ENCODE measurements around the gene MCF2L.

The MCF2L gene

DNA sequence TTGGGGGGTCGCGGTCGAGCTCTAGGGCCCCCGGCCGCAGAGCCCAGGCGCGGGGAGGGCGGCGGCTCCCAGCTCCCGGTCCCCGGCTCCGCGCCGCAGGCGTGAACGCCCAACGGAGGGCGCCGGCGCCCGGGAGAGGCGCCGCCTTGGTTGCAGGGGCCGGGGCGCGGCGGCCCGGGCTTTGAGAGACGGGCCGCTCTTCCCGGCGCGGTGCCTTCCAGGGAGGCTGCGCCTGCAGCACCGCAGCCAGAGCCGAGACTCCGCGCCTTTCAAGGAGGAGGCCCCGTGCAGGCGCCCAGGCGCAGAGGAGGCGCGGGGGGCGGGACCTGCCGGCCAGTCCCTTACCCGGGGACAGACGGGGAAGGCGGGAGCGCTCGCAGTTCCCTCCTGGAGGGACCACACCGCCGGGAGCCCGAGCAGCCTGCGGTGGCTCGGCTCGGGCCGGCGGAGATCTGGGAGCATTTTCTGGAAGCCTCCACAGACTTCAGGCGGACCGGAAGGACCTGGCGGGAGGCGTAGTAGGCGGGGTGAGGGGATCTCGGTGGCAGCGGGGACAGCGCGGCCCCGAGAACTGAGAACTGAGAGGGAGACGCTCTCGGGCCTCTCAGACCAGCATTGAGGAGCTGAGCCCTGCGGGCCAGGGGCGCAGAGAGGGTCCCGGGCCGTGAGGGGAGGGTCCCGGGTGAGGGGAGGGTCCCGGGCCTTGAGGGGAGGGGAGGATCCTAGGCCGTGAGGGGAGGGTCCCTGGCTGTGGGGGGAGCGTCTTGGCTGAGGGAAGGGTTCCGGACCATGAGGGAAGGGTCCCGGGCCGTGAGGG is 25.5 kb upstream of the MCF2L start:
- no peak for FAIRE-seq

DNA sequence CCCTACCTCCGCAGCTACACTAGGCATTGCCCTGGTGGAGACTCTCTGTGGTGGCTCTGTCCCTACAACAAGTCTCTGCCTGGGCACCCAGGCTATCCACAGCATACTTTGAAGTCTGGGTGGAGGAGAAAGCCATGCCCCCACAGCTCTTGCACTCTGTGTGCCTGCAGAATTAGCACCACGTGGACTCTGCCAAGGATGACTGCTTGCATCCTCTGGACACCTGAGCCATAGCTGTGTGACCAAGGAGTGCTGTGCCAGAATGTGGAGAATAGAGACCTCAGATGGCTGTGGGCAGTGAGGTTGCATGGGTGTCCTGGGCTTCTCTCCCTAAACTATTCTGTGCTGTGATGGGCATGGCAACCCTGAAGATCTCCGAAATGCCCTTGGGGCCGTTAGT is 21.2 kb upstream of the MCF2L start:
- FAIRE-seq = no peak

DNA sequence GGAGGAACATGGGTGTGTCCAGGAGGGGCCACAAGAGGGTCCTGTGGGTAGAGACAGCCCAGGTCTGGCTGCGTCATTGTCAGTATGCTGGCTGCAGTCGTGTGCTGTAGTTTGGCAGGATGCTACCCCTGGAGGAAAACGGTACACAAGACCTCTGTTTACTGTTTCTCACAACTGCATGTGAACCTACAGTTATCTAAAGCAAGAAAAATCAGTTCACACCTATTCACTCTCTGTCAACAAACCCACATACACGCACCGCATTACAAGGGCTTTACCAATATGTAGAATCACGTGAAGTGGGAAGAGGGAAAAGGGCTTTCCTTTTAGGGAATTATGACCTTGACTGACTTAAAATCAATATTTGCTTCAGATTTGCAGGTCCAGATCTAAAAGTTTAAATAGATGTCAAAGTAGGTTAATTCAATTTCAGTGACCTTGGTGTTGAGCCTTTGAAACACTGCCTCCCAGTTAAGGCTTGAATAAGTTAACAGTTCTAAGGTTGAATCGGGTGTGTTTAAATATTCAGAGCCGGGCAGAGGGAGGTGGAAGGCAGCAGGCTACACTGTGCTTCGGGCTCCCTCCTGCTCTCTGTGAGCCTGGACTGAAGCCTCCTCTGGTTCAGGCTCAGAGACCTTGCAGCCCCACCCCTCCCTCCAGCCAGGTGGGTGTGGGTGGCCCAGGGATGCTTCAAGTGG is 17.2 kb upstream of the MCF2L start:
- FAIRE-seq = no peak

DNA sequence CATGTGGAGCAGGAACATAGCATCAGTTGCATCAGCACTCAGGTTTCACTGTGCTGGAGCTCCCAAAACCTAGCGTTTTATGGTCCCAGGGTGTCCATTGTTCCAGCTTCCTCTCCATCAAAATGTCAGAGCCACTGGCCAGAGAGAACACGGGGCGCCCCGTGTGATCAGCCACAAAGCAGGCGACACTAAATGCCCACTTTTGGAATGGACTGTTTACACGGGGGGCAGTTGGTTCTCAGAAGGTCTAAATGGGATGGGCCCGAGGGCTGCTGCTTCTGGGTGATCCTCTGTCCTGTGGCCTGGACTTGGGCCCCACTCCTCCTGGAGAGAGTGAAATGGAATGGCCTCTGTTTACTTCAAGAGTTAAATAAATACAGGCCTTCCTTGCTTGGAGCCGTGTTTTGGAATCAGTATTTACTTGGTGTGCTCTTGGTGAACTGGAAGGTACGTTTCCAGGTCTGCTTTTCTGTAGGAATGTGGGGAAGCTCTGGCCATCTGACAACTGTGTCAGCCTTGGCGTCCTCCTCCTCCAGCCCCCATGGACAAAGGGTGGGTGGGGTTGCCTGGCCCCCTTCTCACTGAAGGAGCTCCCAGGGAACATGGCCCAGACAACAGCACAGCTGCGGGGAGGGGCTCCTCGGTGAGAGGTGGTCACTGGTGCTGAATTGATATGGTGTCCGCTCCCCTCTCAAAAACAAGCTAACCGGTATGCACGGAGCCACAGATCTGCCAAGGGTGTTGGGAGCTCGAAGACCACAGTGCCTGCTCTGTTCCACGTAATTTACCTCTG is 16.1 kb upstream of the MCF2L start:
- FAIRE-seq = no peak

DNA sequence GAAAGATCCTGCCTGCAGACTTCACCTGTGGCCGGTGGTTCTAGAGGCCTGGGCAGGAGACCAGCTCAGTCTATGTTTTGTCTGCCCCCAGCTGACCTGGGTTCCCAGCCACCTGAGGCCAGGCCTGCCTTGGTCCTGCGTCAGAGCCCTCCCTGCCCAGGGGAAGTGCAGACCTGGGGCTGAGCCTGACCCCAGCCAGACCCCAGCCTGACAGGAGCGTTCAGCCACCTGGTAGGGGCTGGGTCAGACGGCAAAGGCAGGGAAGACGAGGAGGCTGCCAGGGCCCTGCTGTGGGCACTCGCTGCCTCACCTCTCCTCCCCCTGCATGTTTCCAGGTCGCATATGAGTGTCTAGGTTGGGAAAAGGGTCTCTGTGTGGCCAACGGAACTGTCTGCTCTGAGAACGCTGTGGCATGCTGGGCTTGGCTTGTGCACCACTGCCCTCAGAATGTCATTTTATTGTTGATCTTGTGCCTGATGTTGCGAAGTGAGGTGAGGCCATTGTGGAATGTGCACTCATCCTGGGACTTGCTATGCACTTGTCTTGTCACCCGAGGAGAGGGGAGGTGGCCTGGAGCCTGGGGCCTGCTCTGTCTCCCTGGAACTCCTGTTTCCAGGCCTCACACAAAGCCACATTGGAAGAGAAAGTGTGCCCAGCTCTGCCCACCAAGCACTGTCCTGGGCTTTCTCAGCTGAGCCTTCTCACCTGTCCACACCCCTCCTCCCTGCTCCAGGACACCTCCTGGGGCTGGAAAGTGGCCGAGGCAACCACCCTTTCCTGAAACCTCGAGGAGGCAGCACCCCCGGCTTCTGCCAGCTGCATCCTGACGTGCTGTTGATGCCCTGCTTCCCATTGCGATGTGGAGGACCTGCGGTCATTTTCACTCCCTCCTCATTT is 15.2 kb upstream of the MCF2L start:
- FAIRE-seq = no peak

DNA sequence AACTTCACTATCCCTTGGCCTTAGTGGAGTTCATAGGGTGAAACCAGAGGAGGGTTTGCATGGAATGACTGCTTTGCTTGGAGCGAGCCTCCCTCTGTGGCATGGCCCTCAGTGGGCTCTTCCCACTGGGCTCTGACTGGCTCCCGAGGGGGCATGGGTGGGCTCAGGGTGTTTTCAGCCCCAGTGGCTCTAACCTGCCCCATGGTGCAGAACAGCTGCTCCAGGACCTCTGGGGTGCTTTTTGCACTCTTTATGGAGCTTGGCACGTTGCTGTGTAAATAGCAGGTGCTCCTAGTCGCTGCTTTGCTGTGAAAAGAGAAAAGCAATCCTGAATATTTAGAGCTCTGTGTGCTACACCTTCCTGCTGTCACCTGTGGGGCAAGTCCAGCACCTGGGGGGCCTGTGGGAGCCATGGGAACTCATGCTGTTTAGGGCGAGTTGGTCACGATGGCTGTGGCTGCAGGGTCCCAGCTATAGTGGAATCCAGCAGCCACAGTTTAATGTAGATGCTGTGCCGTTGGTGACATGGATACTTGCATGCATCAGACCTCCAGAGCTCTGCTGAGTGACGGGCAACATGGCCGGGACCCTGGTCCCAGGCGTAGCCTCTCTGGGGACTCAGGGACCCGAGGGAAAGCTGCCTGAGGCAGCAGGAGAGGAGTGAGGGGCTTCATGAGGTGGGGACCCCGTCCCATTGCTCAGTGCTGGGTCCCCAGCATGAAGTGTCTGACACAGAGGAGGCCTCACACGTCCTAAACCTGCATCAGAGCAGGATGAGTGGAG is 14.3 kb upstream of the MCF2L start:
- no peak for FAIRE-seq

DNA sequence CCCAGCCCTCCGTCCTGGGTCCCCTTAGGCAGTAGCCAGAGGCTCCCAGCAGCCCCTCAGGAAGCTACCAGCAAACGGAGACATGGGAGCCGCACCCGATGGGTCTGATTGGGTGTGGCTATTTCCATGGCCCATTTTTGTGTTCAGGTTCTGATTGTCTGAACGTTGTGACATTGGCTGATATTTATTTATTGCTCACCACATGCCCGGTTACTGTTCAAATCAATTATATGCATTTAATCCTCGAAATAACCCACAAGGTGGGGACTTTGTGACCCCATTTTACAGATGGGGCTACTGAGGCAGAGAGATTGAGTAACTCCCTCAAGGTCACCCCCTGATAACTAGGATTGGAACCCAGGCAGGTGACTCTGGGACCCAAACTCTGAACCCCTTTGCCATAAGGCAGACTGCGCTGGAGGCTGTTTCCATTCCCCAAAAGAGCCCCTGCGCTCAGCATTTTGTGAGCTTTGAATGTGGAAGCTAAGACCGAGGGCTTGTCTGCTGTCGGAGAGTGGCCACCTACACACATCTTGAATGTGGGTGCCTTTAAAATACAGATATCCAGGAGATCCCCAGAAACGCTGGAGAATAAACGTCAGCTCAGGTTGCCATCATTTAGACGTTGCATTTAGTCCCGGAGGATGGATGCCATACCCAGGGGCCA is 13.6 kb upstream of the MCF2L start:
- FAIRE-seq = no peak

DNA sequence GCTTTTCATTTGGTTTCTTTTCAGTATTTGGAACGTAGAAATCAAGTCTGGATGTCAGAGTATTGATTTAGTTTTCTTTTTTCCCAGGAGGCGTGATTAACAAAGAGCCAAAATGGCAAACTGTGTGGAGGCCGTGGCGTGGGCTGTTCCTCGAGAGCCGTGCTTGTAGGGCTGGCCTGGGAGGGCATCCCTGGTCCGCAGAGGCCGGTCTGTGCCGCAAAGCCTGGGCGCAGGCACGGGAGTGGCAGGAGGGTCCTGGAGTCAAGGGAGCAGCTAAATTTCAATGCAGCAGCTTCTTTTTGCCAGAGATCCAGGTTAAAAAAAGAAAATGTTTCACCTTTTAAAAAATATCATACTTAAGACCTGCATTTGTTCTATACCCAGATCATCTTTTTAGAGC is 13.1 kb upstream of the MCF2L start:
- FAIRE-seq = no peak

DNA sequence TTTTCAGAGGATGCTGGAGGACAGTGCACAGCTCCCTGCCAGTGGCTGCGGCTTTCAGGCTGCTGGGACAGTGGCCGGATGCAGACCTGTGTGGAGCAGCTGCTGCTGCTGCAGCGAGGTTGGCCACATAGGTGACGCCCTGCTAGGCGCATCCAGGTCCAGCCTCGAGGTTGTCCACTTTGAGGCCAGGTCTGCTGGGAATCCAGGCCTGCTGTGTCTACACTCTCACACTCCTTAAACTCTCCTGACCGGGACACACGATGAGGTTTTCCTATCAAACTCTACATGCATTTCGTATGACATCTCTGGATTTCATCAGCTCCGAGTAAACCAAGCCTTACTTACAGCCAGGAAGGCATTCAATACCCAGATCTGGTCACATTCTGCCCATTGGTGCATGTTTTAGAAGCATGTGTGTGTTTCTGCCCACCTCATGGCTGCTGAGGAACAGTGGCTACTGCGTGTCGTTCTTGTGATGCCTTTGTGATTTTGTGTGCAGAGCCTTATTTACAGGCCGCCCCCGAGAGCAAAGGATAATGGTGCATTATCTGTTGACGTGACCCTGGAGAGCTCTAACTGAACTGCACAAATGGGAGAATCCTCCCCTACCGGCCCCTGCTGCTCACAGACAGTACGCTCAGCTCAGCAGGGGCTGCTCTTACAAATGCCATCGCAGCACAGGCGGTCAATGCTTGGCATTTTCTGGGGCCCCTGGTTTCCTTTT is 12.3 kb upstream of the MCF2L start:
- no peak for FAIRE-seq

DNA sequence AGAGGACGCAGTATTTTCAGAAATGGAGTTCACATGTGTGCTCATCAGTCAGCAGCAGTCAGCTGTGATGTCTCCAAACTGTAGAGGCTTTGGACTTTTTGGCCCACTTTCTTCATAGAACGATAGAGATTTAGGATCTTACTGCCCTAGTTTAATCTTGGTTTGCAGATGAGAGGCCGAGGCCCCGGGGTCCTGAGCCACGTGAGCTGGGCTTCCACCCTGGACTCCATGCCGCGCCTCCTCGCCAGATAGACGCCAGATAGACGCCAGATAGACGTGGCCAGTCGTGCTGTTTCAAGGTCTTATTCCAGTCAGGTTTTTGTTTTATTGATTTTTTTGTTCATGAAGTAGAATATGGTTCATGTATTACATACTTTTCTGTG is 11.7 kb upstream of the MCF2L start:
- FAIRE-seq = no peak

DNA sequence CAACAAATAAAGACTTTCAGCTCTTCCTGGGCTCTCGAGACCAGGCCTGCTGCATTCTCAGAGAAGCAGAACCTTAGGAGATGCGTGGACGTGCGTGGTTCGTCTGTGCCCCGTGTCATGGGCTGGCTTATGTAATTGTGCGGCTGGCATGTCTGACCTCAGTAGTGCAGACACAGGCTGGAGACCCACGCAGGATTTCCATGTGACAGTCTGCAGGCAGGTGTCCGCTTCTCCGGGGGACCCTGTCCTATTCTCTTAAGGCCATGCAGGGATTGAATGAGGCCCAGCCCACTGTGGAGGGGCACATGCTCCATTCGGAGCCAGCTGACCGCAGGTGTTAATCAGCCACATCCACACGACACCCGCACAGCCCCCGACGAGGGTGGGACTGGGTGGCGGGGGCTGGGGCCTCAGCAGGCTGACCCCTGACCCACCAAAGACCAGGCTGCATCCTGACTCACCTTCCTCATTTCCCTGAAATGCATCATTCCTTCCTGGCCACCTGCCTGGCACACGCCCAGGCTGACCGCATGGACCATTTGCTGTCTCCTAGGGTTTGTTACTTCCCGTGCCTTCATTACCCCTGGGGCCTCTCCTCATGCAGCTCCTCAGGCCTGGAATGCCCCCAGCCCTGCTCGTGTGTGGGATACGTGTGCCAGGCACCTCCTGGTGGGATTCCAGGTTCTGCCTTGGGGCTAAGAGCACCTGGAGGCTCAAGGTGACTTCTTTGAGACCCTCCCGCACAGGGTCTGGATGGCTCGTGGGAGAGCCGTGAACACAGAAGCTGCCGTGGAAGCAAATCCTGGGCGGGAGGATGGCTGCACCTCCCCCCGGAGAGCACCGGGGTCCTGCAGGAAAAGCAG is 10.7 kb upstream of the MCF2L start:
- no peak for FAIRE-seq

DNA sequence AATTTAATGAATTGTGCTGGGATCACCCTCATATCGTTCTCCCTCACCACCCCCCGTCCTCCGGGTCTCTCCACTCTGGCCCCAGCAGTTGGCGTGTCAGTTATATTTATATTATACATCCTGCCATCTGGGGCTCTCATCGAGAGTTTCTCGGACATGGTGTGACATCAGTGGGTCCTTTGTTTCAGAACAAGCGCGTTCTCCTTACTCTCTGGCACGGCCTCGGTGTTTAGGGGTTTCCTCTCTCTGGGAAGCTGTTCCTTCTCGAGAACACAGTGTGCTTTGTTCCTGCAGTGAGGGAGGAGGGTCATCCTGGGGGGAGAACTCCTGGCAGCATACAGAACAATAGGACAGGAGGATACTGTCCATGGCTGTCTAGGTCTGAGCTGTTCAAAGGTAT is 9.8 kb upstream of the MCF2L start:
- no peak for FAIRE-seq

DNA sequence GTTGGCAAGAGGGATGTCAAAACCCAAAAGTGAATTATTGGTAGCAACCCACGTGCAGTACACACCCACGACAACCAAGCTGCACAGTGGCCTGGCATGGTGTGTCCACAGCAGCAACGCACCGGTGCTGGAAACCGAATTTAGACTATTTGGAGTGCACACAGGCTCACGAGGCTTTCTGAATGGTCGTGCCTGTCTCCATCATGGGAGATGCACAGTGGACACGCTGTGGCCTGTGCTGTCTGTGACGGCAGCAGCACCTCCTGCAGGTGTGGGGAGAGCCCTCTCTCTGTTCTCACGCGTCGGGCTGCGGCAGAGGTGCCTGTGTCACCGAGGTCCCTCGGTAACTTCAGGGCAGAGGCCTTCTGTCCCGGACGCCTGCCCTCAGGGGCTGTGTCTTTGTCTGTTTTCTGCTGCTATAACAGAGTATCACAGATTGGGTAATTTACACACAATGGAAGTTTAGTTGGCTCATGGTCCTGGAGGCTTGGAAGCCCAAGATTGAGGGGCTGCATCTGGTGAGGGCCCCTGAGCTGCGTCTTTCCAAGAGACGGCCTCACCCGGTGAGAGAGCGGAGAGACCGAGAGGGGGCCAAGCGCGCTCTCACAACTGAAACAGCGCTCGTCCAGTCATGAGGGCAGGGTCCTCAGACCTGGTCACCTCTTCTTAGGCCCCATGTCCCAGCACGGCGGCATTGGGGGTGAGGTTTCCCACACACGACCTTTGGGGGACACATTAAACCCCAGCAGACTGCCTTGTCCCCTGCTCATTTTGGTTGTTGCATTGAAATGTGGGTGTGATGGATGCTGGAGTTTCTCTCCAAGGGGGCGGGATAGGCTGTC is 9.1 kb upstream of the MCF2L start:
- no peak for FAIRE-seq

DNA sequence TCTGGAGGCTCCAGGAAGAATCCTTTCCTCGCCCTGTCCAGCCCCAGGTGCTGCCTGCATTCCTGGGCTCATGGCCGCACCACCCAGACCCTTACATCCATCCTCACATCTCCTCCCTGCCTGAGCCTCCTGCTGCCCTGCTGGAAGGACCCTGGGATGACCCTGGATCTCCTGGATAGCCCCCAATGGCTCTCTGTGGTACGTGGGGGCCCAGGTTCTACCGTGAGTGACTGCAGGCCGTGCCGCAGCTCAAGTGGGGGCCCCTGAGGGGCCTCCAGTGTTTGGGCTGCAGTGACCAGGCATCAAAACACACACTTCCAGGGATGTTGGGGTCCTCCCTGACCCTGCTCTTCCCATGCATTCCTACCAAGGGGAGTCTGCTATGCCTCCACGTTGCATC is 8.3 kb upstream of the MCF2L start:
- no peak for FAIRE-seq

DNA sequence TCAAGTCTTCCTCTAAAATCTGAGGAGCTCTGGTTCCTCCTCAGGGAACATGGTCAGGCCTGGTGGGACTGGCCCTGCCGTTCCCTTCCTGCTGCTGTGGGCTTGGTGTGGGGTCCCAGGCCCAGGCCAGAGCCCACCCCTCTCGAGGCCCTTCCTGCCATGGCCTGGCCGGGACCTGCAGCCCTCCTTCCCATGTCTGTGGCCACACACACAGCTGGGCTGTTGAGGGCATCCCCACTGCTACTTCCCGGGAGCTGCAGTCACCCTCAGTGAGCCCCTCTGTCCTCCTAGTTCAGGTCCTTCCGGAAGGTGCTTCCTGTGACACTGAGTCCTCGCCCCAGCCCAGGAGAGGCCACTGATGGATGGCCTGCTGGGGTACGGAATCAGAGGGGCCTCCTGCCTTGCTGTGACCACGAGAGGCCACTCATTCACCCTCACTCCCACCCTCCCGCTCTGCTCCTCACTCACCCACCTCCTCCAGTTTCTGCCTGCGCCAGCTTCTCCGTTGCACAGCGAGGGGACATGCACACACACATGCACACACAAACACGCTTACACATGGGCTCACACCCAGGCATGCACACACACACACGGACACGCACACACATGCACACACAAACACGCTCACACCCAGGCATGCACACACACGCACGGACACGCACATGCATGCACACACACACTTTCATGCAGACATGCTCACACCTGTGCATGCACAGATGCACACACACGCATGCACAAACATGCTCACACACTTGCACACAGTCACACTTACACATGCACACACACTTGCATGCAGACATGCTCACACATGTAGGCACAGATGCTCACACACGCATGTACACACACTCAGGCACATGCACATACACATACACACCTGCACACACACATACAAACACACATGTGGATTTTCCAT is 7.3 kb upstream of the MCF2L start:
- no peak for FAIRE-seq

DNA sequence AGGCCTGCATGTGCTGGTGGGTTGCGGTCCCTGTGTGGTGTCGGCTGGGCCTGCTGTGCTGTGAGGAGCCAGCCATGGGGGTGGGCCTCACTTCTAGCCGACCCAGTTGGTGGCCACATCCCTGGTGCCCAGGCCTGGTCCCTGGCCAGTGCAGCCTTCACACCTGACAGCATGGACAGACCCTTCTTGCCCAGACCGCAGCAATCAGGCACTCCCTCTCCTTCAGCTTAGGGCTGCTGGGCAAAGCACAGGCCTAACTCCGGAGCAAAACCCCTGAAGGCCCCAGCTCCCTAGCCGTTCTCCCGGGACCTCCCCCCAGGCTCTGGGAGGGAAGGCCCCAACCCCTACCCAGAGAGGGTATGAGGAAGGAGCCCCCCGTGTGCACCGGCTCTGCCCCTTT is 6.6 kb upstream of the MCF2L start:
- no peak for FAIRE-seq

DNA sequence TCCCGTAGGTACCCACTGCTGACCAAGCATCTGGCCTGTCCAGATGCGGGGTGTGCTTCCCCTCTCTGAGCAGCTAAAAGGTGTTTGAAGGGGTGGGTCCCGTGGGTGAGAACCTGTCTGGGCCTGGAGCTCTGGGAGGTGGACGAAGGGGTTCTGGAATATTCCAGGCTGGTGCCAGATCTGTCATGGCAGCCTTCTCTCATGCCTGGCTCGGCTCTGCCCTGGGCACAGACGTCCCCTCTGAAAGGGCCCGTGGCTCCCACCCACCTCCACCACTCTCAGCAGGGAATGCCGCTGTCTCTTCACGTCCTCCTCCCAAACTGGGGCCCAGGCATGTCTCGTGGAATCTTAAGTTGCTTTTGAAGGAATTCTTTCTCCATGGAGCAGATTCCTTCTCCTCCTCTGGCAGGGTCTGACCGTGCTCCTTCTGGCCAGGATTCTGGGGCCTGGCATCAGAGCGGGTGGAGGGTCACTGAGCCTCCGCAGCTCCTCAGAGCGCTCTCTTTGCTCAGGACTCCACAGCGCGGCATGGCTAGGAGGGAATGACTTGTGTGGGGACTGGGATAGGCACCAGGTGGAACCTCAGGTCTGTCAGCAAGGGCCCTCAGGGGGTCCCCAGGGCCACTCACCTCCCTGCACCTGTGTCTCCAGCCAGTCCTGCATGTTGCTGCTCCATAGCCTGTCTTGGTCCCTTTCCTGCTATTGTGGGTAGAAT is 5.9 kb upstream of the MCF2L start:
- no peak for FAIRE-seq
